NCI-H1105 treated with DMSO at 0.1 percent for 48 hours (cell line): ENCODE measurements around the gene GPX2.

Experiments used
- DNase-seq: peaks from one replicate; lab custom pipeline; 2025; lab: John Stamatoyannopoulos, UW

GPX2 gene

GRCh38 chr14:64942531-64943111, at the start of gene GPX2:
Gene GPX2, minus strand, starts transcription at chr14:64942745. Its CDS starts 19 bp downstream, at chr14:64942726.
- DNase-seq = peak; percentile 77

- no peak for DNase-seq
Observed at GRCh38 chr14:64990939-64991338, 48.4 kb upstream of the GPX2 start.

GRCh38 chr14:64990296-64990695, 47.8 kb upstream of the GPX2 start:
- DNase-seq = no peak

- peak; percentile 60 for DNase-seq
Observed at GRCh38 chr14:64987438-64987767, 44.9 kb upstream of the GPX2 start.

- DNase-seq = peak; percentile 98
Observed at GRCh38 chr14:64986648-64987437, 44.3 kb upstream of the GPX2 start, which contains the start of gene FNTB. Gene FNTB, plus strand, starts transcription at chr14:64986895. Its CDS starts 59 bp downstream, at chr14:64986954.

- peak; percentile 55 for DNase-seq
Observed at GRCh38 chr14:64983439-64984310, 41.1 kb upstream of the GPX2 start.

DNA sequence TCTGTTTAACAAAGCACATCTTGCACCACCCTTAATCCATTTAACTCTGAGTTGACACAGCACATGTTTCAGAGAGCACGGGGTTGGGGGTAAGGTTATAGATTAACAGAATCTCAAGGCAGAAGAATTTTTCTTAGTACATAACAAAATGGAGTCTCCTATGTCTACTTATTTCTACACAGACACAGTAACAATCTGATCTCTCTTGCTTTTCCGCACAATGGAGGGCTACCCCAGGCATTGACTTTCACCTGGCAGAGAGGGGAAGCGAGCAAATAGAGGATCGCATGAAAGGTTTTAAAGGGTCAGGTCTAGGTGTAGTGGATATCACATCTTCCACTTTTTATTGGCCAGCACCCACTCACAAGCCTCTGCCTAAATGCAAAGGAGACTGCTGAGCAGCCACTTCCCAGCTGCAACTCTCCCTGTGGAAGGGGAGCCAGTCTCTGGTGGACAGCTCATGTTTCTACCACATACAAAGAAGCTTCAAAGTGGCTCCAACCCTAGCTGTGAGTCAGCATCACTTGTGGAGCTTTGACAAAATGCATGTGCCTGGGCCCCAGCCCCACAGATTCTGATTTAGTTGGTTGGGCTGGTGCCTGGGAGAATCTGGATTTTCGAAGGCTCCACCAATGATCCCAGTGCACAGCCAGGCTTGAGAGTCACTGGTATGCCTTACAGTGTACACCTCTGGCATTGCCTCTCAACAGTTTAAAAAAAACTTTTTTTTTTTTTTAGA, 37.0 kb upstream of the GPX2 start:
- no peak for DNase-seq

- no peak for DNase-seq
Observed at GRCh38 chr14:64974563-64974962, 32.0 kb upstream of the GPX2 start.

DNA sequence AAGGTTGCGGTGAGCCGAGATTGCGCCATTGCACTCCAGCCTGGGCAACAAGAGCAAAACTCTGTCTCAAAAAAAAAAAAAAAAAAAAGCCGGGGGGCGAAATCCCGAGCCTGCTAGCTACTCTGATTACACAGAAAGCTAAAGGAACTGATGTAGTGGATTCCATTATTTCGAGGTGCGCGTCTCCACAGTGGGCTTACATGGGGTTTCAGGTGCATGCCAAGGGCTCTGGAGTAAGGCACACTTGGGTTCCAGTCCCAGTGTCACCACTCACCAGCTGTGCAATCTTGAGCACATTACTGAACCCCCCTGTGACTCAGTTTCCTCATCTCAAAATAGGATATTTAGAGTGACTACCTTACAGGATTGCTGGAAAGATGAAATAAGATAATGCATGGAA, 31.3 kb upstream of the GPX2 start:
- DNase-seq = no peak

- peak; percentile 7 for DNase-seq
Observed at GRCh38 chr14:64973026-64973442, 30.5 kb upstream of the GPX2 start.

- DNase-seq = peak; percentile 58
Observed at GRCh38 chr14:64971943-64972791, 29.6 kb upstream of the GPX2 start, which contains the start of gene RAB15. Gene RAB15, minus strand, starts transcription at chr14:64972336. Its CDS starts 260 bp downstream, at chr14:64972076.

GRCh38 chr14:64971491-64971942, 29.0 kb upstream of the GPX2 start:
- no peak for DNase-seq

GRCh38 chr14:64970776-64971477, 28.4 kb upstream of the GPX2 start:
- DNase-seq = no peak

DNA sequence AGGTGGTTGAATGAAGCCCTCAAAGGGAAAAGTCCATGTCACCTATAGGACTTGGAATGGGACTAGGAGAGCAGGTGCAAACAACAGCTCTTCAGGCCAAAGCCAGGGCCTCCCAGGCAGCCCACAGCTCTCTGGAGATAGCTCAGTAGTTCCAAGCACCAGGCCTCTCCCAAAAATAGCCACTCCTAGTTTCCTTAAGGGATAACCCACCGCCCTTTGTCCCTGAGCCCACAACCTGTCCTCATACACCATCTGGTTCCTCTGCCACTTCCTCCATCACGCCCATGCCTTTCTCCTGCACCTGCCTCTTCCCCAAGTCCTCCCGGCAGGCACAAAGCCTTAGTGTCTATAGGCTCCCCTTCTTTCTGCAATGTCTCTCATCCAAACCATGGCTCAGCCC, 27.5 kb upstream of the GPX2 start:
- no peak for DNase-seq

DNA sequence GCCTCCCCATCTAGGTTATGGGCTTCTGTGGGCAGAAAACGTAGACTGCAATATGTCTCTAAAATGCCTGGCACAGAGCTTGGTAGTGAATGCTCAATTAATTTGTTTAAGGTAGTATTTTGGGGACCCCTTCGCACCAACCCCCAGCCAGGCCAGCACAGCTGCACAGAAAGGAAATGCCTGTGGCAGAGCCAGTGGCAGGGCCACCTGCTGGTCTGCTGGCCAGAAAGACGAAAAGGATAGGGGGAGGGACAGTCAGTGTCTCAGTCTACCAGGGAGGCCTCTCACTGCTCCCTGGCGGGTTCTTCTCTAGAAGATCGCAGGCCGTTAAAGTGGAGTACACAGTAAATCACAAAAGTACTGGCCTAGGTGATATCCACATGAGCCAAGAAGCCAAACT, 26.1 kb upstream of the GPX2 start:
- DNase-seq = no peak

- DNase-seq = no peak
Observed at GRCh38 chr14:64968167-64968566, 25.6 kb upstream of the GPX2 start.

DNA sequence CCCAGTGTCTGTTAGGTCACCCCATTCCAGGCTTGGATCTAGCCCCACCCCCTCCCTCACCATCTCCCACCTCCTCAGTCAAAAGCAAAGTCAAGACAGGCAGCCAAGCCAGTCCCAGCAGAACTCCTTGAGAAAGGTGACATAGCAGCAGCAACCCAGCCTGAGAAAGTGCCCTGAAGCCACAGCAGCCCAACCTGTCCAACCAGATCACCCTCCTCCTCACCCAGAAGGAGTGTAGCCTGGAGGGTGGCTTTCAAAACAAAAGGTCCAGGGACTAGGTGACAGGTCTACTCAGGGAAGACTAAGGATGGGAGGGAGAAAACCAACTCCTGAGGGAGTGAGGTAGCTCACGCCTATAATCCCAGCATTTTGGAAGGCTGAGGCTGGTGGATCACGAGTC, 24.4 kb upstream of the GPX2 start:
- DNase-seq = no peak

GRCh38 chr14:64965356-64966000, 22.9 kb upstream of the GPX2 start:
- DNase-seq = no peak

DNA sequence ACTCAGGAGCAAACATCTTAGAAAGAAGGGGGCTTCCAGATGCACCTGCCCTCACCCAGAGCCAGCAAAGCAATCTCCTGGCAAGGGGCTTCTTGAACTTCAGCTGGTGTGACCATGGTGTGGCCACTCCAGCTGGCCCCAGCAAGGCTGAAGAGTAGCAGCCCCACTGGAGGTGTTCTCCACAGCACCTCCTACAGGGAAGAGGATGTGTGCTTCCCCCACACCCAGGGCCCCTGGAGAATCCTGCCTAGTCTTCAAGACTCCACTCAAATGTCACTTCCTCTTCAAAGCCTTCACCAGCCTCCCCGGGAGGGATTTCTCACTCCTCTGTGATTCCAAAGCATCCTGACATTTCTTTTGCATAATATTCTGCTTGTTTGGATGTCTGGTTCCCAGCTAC, 21.1 kb upstream of the GPX2 start:
- DNase-seq = no peak
